ENCODE results near the gene SCN4A. TPM values are rescaled to one million over a fixed set of nuclear protein-coding genes. Genes with fewer than 3 reads are reported as not detected.

Gene SCN4A
- total and polyA plus RNA-seq, 2 of the 13 experiments (the other 11 are each of a cell fraction or from before 2014, with no cell fraction given): 0.02 to 0.03 TPM

GRCh38 chr17:64006361-64007088 is 33.8 kb upstream of the SCN4A start:
- ChIA-PET CTCF (ENCODE audit: low intra/inter-chr PET ratio, low total read pairs) (no interaction called here), POLR2A (interaction anchor here (0.6 to 1.2 kb wide), 4 partner anchors 15 to 139 kb away, joined by 3 read pairs; no protein-coding TSS in a partner anchor)
- no peak overlapping the region for H3K27ac ChIP-seq (ENCODE audit: extremely low read length, insufficient read depth, low read length)
- peak overlapping the region; percentile 56 for H2AFZ ChIP-seq (ENCODE audit: low read length)
- BruUV-seq (replicated peaks): TSS peak; percentile 49
- no peaks in the 10 kb centered on the region for H3K36me3 ChIP-seq (replicated peaks in 1 of 2; ENCODE audit: control insufficient read depth in 1 of 2, insufficient read depth in 2 of 2, low read length in 2 of 2)
- 7% methylated on average over 10 of the region's 13 CpGs for WGBS (ENCODE audit: low lambda C conversion rate)
- H3K4me3 ChIP-seq (replicated peaks in 1 of 3; ENCODE audit: insufficient read depth in 1 of 3, low read depth in 2 of 3, low read length in 3 of 3): peak overlapping the region; percentile 36 to 67 (median 37)
- peaks cover 66% of the 10 kb centered on the region for H3K4me1 ChIP-seq (ENCODE audit: insufficient read depth, low read length)
- FAIRE-seq (peak; percentile 79), ATAC-seq (peak; percentile 69), DNase-seq (ENCODE audit: low spot score) (peak; percentile 65)
- no peaks in the 10 kb centered on the region for H3K79me2 ChIP-seq (ENCODE audit: insufficient read depth, low read length)
- no peaks in the 10 kb centered on the region for H3K27me3 ChIP-seq (ENCODE audit: control insufficient read depth in 1 of 2, insufficient read depth in 2 of 2, low read length in 2 of 2)
- H3K4me2 ChIP-seq (ENCODE audit: low read depth, low read length): peak overlapping the region; percentile 81
- no peaks in the 10 kb centered on the region for H3K9me3 ChIP-seq (ENCODE audit: low read length)
- in situ Hi-C loops (cut with HindIII; ENCODE audit: extremely low pct_ligation_motif_present, low pct_unique_long_range_greater_than_20kb): no loop called here
- no peaks in the 10 kb centered on the region for H4K20me1 ChIP-seq (ENCODE audit: insufficient read depth, low read length)
- H3K9ac ChIP-seq (ENCODE audit: insufficient read depth, low read depth, low read length): peak overlapping the region; percentile 52
- intact Hi-C loops (cut with micrococcal nuclease; ENCODE audit: unreplicated experiment): loop anchor here (5.0 kb wide), 1 partner anchor 1641 kb away; no protein-coding TSS in a partner anchor
- TF ChIP-seq SRSF9 (IDR thresholded peaks at IDR 0.05; ENCODE audit: borderline replicate concordance, insufficient read depth, low read depth, low read length, poor library complexity, severe bottlenecking): no peak
- no peak for TF ChIP-seq SAFB2 (CRISPR knock-in tag; IDR thresholded peaks at IDR 0.05; ENCODE audit: borderline replicate concordance, low read depth)
- no peak for TF ChIP-seq PCBP1 (IDR thresholded peaks at IDR 0.05; ENCODE audit: borderline replicate concordance, low read depth, low read length)
- no peak for TF ChIP-seq ZNF281 (CRISPR knock-in tag; IDR thresholded peaks at IDR 0.05; ENCODE audit: borderline replicate concordance)
- TF ChIP-seq ZNF20 (CRISPR knock-in tag; IDR thresholded peaks at IDR 0.05): no peak
- no peak for TF ChIP-seq TERF1 (CRISPR knock-in tag; IDR thresholded peaks at IDR 0.05)
- no peak for TF ChIP-seq ZNF644 (CRISPR knock-in tag; IDR thresholded peaks at IDR 0.05; ENCODE audit: low read depth)
- no peak for TF ChIP-seq STAT5B (CRISPR knock-in tag; IDR thresholded peaks at IDR 0.05)
- TF ChIP-seq ZNF790 (CRISPR knock-in tag; IDR thresholded peaks at IDR 0.05; ENCODE audit: borderline replicate concordance): no peak
- no peak for TF ChIP-seq PATZ1 (CRISPR knock-in tag; IDR thresholded peaks at IDR 0.05)
- no peak for TF ChIP-seq SMC3 (IDR thresholded peaks at IDR 0.05; ENCODE audit: low read length)
- TF ChIP-seq KDM2A (CRISPR knock-in tag; IDR thresholded peaks at IDR 0.05; ENCODE audit: borderline replicate concordance, low read depth): no peak; the same call in 1 of the 2 replicates
- TF ChIP-seq MAFK (conservative IDR thresholded peaks at IDR 0.05 in 1 of 2, IDR thresholded peaks at IDR 0.05 in 1 of 2; ENCODE audit: low read length in 2 of 2): no peak

Measured in HepG2 (cell line).